Measurements from ENCODE around the gene DOCK9.

DOCK9 gene

DNA sequence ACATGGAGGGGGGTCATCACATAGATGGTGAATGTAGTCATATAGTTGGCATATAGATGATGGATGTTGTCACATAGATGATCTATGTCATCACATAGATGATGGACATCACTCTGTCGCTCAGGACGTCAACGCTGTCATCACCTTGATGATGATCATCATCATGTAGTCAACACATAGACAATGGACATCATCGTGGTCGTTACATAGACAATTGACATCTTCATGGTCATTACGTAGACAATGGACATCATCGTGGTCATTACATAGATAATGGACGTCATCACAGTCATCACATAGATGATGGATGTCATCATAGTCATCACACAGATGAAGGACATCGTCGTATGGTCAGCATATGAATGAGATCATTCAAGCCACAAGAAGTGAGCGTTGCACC, 196.8 kb downstream of the DOCK9 start:
- TF ChIP-seq, protein P1, sequence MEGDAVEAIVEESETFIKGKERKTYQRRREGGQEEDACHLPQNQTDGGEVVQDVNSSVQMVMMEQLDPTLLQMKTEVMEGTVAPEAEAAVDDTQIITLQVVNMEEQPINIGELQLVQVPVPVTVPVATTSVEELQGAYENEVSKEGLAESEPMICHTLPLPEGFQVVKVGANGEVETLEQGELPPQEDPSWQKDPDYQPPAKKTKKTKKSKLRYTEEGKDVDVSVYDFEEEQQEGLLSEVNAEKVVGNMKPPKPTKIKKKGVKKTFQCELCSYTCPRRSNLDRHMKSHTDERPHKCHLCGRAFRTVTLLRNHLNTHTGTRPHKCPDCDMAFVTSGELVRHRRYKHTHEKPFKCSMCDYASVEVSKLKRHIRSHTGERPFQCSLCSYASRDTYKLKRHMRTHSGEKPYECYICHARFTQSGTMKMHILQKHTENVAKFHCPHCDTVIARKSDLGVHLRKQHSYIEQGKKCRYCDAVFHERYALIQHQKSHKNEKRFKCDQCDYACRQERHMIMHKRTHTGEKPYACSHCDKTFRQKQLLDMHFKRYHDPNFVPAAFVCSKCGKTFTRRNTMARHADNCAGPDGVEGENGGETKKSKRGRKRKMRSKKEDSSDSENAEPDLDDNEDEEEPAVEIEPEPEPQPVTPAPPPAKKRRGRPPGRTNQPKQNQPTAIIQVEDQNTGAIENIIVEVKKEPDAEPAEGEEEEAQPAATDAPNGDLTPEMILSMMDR (IDR thresholded peaks at IDR 0.05; ENCODE audit: low read depth, low read length, missing control alignments): no peak
- DNase-seq (ENCODE audit: low read depth): no peak

DNA sequence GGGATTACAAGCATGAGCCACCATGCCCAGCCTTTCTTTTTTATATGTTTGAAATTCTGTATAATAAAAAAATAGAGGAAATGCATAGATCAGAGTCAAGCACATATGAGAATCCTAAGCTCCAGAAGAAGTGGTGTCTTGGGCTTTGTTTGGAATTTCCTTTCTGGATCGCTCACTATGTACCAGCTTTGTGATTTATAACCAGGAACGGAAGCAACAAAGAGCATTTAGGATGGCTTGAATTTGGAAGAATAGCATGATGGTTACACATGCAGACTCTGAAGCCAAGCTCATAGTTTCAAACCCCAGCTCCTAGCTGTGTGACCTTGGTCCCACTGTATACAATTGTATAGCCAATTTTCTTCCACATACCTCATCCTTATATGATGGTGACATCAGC, 197.4 kb downstream of the DOCK9 start:
- no peak for DNase-seq (ENCODE audit: low read depth)
- no peak overlapping the region for H3K4me3 ChIP-seq (ENCODE audit: low read depth, low read length)
- TF ChIP-seq, protein P1 (IDR thresholded peaks at IDR 0.05; ENCODE audit: low read depth, low read length, missing control alignments): no peak

More for the DNA sequence above, 196.8 kb downstream of the DOCK9 start:
- H3K4me3 ChIP-seq (ENCODE audit: low read depth, low read length): no peak overlapping the region

DNA sequence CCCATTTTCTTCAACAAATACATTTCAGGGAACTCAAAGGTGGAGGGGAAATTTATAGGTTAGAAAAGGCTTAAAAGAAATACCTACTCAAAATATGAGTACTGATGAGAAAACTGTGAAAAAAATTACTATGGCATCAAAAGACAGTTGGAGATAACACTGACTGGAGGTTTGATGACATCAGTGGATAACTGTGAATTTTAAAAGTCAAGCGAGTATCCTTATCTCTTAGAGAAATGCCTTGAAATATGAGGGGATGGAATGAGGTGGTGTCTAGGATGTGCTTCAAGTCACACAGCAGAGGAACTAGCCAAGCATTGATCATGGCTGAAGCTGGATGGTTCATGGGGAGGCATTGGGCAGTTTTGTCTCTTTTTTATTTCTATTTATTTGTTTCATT, 198.2 kb downstream of the DOCK9 start:
- no peak for DNase-seq (ENCODE audit: low read depth)
- TF ChIP-seq, protein P1 (IDR thresholded peaks at IDR 0.05; ENCODE audit: low read depth, low read length, missing control alignments): no peak
- no peak overlapping the region for H3K4me3 ChIP-seq (ENCODE audit: low read depth, low read length)

DNA sequence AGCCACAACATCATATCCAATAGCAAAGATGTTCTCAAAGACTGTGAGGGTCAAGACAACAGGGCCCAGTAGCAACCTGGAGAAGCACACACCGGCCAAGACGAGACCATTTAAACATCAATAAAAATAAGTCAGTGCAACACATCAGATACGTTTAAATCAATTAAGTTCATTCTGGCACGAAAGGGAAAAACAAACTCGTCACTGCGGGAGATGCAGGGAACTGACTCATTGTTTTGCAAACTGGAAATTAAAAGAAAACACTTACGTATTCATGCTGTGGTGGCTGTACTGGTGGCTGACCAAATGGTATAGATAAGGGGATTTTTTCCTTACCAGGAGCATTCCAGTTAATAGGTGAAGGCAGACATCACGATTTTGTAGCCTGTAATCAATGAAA, 199.1 kb downstream of the DOCK9 start:
- no peak overlapping the region for H3K4me3 ChIP-seq (ENCODE audit: low read depth, low read length)
- no peak for DNase-seq (ENCODE audit: low read depth)
- TF ChIP-seq, protein P1 (IDR thresholded peaks at IDR 0.05; ENCODE audit: low read depth, low read length, missing control alignments): no peak

DNA sequence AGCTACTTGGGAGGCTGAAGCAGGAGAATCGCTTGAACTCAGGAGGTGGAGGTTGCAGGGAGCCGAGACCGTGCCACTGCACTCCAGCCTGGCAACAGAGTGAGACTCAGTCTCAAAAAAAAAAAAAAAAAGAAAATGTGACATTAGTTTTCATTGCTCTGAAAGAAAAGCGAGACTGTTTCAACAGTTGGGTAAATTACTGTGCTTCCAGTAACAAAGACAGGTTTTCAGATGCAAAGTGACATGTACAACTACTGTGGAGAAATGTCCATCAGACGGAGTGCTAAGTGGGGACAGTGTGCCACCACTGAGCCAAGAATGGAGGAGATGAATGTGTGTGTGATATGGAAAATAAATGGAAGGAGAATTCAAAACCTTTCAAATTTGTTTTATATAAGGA, 201.2 kb downstream of the DOCK9 start:
- DNase-seq (ENCODE audit: low read depth): no peak
- H3K4me3 ChIP-seq (ENCODE audit: low read depth, low read length): no peak overlapping the region
- TF ChIP-seq, protein P1 (IDR thresholded peaks at IDR 0.05; ENCODE audit: low read depth, low read length, missing control alignments): no peak

DNA sequence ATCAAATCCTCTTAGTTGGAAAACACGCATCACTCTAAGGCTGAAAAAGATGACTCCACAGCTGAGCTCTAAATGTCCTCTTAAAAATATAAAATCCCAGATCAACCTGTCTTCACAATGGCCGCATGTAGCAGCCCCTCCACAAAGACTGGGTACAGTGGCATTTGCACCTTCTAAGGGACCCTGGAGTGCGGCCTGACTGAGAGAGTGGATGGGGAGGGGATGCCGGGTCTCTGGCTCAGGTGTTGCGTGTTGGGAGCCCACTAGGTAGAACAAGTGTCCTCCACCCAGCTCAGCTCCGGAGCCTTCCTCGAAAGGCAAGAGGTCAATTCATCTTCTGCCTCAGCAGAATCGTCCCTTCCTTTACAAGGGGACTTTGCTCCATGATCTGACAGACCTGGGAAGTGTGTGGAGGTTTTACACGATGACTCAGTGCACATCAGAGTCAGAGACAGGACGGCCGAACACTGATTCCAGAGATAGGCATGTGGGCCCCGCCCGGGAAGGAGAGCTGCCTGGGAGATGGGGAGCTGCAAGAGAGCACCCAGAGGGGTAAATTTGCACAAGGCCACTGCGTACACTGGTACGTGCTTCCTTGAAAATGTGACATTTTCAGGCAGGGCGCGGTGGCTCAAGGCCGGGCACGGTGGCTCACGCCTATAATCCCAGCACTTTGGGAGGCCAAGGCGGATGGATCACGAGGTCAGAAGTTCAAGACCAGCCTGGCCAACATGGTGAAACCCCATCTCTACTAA, 201.8 kb downstream of the DOCK9 start:
- TF ChIP-seq, protein P1 (IDR thresholded peaks at IDR 0.05; ENCODE audit: low read depth, low read length, missing control alignments): no peak
- DNase-seq (ENCODE audit: low read depth): no peak
- no peak overlapping the region for H3K4me3 ChIP-seq (ENCODE audit: low read depth, low read length)

DNA sequence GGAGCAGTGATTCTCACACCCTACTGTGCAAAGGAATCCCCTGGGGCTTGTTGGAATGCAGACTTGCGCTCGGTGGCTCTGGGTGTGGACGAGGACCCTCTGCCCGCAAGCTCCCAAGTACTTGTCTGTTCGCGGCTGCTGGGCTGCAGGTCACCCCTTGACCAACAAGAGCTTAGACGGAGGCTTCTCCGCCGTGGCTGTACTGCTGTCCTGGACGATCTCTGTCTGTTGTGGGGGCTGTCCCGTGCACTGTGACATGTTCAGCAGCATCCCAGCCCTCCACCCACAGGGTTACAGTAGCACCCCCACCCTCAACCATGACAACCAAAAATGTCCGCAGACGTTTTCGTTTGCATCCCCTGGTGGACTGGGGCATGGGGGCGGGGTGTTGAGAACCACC, 202.5 kb downstream of the DOCK9 start:
- TF ChIP-seq, protein P1 (IDR thresholded peaks at IDR 0.05; ENCODE audit: low read depth, low read length, missing control alignments): no peak
- no peak for DNase-seq (ENCODE audit: low read depth)
- no peak overlapping the region for H3K4me3 ChIP-seq (ENCODE audit: low read depth, low read length)
